Measurements from ENCODE around the gene SLC35A2.

SLC35A2 gene

GRCh38 chrX:48927123-48927522 lies 15.7 kb upstream of the SLC35A2 start:
- FAIRE-seq, result no peak

DNA sequence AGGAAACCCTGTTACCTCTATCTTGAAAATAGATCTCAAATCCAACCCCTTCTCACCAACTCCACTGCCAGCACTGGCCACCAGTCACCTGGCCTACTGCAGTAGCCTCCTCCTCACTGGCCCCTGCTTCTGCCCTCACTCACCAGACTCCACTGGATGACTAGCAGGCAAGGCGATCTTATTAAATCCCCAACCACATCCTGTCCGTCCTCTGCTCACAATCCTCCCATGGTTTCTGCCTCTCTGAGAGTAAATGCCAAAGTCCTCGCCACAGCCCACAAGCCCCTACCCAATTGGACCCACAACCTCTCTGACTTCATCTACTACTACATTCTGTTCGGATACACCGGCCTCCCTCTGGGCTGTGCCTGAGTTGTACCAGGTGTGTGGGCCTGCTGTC lies 12.8 kb upstream of the SLC35A2 start:
- FAIRE-seq, result no peak

DNA sequence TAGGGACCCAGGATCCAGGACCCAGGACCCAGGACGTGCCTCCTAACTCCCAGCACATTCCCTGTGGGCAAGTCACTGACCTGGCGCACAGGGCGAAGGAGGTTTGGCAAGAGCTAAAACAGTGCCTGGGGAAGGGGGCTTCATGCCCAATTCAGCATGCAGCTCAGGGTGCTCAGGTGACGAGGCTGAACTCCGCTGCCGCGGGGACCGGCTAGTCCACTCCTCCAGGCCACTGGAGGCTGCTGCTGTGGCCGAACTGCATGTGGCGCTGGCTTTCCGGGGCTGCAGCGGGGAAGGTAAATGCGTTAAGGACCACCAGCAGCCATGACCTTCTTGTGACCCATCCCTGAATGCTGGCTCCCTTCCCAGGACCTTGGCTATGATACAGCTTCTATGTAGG lies 12.3 kb upstream of the SLC35A2 start:
- FAIRE-seq, result no peak

DNA sequence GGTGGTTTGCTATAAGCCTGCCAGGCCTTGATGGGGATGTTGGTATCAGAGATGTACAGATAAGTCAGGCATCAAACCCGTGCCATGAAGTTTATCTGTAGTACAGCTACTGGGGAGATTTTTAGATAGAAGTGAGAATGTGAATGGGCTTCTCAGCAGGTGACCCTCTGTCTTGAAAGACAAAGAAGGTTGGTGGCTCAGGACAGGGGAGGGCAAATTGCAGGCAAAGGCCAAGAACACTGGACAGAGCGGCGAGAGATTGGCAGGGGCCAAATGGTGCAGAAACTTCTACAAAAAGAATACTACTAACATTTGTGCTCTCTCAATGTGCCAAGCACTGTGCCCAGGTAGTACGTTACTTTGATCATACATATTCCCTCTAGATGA lies 9.3 kb upstream of the SLC35A2 start:
- FAIRE-seq, result no peak

DNA sequence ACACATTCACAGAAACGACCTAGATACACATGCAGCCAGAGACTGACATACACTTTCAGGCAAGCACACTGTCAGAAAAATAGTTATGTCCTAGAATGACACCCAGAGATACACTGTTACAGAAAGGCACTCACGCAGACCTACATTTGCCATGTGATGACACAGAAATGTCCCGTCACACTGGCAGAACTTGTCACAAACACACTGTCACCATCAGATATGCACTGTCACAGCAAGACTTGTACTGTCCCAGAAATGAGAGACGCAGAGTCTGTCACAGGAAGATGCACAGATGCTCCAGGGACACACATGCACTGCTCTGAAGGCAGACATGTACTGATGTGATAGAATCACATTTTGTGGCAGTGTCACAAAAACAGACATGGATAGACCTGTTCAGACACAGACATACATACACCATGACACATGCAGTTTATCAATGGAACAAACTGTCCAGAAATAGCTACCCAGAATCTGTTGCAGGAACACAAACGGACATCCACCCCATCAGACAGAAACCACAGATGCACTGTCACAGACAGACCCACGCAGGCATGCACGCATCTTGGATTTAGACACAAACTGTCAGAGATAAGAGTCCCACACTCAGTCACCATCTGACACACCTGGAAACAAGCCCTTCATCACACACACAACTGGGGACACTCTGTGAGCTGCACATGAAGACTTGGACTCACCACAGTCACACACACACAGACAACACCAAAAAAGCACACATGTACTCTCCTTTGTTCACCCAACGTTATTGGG lies 8.7 kb upstream of the SLC35A2 start:
- FAIRE-seq, result no peak

DNA sequence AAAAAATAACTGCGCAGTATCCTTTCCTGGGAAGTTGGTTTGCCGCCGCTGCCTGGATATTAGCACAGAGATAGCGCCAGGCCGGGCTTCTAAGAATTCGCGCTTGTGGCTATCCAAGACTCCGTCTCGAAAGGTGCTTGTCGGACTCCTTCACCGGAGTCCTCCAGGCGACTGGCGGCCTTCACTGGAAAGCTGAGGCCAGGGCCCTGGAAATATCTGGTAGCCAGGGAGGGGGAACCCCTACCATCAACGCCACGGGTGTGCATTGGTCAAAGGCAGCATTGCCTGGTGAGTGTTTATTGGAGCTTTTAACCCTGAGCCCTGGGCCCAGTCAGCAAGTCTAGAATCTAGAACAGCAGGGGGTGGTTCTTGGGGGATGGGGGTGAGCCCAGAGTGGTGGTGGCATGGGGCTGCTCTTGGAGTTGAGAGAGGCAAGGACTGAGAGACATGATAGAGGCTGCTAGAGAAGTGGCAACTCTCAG lies 8.0 kb upstream of the SLC35A2 start:
- FAIRE-seq, result no peak

- FAIRE-seq, result no peak
These were observed 7.3 kb upstream of the SLC35A2 start, which contains the start of gene PIM2 for GRCh38 chrX:48918643-48919340. TSS of gene PIM2 (minus strand) at chrX:48919024. CDS start at chrX:48918834, 190 bp downstream.

DNA sequence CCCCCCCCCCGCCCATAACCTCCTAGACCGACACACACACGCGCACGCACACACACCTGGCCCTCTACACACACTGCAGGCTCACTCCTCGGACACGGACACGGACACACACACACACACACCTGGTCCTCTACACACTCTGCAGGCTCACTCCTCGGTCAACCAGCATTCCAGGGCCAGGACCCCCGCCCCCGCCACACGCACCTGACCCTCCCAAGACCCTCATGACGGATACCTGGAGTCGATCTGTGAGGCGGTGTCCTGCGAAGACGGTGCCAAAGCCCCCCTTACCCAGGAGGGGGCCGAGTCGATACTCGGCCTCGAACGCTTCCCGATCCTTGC lies 6.8 kb upstream of the SLC35A2 start:
- no peak for FAIRE-seq

DNA sequence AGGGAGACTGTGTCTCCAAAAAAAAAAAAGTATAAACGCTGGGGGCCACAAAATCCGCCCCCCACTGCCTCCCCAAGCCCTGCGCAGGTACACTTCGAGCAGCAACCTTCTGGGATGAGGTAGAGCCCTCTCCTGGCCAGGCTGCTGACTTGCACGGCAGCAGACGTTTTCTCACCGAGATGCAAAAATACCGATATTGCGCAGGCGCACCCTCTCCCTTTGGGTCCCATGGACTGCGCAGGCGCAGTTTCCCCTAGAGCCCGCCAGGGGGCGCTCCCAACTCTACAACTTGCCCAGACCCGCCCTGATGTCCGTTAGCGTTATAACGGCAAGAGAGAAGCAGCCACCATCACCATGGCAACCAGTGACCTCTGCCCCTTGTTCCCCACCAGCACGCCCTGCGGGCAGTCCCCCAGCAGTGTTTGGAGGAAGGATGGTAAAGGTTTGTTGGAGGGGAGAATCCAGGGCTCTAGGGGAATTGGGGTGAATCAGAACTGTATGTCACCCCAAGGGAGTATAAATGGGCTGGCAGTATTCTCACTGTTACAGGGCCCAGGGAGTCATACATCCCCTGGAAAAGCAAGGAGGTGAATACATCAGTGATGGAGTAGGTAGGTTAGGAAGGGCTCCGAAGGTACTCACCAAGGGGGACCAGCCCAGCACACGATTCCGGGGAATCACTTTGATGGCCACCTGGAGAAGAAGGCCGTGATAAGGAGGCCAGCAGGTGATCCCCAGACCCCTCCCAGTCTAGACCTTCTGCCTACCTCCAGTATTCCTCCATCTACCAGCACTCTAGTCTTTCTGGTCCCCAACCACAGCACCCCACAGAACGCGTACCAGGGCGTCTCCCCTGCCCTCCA lies 5.9 kb upstream of the SLC35A2 start:
- FAIRE-seq, result no peak

DNA sequence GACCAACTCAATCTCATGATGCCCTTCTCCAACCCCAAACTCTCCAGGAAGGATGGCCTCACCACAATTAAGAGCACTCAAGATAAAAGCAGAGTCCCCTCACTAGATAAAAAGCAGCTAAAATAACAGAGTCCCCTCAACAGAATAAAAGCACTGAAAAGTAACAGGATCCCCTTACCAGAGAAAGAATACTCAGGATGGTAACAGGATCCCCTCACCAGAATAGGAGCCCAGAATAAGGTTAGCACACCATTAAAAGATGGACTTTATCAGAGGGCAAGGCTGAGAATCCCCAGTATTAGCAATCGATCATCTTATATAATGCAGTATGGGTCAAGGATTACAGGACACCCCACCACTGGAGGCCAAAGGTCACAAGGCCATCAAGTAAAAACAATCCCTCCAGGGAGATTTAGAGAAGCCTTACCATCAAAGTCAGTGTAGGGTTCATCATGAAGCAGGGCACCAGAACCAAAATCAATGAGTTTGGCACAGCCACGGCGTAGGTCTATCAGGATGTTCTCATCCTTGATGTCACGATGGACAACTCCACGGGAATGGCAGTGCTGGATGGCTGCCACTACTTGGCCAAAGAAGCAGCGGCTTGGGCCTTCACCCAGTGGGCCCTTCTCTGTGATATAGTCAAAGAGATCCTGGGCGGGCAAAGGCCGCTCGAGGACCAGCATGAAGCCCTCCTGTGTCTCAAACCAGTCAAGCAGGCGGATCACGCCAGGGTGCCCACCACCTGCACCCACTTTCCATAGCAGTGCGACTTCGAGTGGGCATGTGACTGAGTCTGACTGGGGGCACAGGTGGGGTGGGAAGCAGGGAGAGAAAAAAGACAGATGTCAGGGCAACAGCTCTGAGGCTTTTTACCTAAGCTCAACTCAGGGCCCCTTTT lies 3.4 kb upstream of the SLC35A2 start:
- FAIRE-seq, result no peak

DNA sequence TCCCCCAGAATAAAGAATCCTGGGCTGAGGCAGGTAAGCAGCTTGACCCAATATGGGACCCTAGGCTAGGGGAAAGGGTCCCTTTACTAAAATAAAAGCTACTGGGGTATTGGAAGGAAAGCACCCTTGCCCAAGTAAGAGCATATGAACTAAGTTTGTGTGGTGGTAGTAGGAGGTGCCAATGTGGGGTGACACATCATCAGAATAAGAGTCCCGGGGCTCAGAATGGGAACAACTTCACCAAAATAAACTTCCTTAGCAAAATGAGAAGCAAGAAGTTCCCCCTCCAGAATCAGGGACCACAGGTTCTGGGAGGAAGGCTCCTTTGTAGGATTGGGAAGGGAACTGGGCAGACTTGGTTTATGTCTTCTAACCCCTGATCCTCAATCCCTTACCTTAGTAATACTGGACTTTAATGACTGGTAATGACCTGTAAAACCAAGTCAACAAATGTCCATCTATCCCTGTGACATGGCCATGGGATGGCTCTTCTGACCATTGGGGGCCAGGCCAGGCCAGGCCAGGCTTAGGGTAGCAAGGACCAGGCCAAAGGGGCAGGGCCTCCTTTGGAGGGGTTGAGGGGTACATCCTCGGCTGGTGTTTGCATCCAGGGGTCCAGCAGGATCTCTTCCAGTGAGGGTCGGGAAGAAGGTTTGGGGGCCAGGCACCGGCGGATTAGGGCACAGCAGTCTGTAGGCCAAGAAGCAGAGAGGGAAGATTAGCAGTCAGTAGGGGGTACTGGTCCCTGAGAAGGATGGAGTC lies 2.3 kb upstream of the SLC35A2 start:
- FAIRE-seq, result no peak

GRCh38 chrX:48910926-48911411 lies 477 bp downstream of the SLC35A2 start:
- FAIRE-seq, result no peak

GRCh38 chrX:48909703-48910294 lies 1.6 kb downstream of the SLC35A2 start:
- no peak for FAIRE-seq

DNA sequence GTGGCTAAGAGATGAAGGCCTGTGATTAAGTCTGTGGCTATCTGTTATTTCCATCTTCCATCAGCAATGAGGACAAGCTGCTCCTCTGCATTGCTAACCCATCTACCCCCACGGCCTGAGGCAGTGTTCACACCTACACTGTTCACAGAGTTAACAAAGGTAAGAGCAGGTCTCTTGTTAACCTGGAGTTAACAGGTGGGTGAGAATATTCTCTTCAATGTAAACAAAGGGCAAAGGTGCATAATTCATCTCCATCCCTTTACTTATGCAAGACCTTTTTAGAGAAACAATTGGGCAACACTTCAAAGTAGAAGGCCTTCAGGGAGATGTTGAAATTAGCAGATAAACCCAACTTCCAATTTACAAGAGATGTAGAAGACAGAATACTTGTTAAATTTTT lies 2.8 kb downstream of the SLC35A2 start:
- FAIRE-seq, result no peak

- FAIRE-seq, result no peak
These were observed 6.2 kb downstream of the SLC35A2 start for GRCh38 chrX:48905090-48905790.

- no peak for FAIRE-seq
These were observed 6.8 kb downstream of the SLC35A2 start for GRCh38 chrX:48904626-48905025.

DNA sequence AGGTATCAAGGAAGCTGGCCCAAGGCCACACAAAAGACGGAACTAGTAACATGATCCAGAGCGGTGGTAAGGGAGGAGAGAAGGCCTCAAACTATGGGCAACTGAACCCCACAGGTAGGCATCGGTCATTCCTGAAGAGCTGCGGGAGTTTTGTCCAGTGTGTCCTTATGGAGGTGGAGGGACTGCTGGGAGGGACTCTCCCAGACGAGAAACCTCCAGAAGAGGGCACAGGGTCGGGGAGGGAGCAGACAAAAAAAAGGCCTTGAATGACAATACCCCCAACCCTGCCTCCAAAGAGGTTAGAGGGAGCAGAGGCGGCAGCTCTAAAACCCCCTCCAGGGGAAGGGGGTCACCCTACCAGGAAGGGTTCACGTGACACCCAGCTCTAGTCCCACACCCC lies 7.3 kb downstream of the SLC35A2 start:
- FAIRE-seq, result no peak

DNA sequence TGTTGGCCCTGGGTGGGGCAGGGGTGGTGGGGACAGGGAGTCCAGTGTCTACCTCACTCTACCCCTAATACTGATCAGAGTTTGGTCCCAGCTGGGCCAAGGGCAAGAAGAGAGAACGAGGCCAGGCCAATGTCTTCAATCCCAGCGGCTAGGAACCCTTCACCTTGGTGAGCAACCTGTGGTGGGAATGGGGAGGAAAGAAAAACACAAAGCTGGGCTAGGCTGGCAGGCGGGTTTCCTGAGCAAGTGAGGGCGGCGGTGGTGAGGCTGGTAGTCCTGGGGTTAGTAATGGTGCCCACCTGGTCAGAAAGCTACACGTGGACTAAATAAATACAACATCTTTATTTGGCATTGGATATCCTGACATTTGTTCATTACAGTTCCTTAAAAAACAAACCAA lies 8.2 kb downstream of the SLC35A2 start:
- FAIRE-seq, result no peak

DNA sequence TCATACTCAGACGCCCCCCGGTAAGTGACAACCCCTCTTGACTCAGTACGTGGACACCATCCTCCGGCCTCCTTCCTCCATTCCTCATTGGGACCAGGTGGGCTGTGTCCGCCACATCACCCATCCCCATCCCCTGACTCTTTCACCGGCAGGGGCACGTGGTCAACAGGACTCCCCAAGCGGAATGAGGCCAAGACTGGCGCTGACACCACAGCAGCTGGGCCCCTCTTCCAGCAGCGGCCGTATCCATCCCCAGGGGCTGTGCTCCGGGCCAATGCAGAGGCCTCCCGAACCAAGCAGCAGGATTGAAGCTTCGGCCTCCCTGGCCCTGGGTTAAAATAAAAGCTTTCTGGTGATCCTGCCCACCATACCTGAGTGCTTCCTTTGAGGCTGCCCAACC lies 8.7 kb downstream of the SLC35A2 start:
- FAIRE-seq, result no peak

DNA sequence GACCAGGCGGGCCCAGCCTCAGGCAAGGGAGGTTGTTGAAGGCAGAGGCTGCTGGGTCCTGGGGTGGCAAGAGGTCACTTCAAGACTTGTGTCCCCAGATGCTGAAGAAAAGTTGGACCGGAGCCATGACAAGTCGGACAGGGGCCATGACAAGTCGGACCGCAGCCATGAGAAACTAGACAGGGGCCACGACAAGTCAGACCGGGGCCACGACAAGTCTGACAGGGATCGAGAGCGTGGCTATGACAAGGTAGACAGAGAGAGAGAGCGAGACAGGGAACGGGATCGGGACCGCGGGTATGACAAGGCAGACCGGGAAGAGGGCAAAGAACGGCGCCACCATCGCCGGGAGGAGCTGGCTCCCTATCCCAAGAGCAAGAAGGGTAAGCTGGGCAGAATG lies 9.3 kb downstream of the SLC35A2 start:
- no peak for FAIRE-seq
